ENCODE measurements around the gene GRHL1. TPM values are rescaled to one million over a fixed set of nuclear protein-coding genes. Genes with fewer than 3 reads are reported as not detected.
A peak's percentile ranks its signal among the peaks of the same experiment; 100 is the strongest.

Gene GRHL1
- total RNA-seq, 1 experiment from 2014 or later, result 2.7 TPM

- DNase-seq (ENCODE audit: low spot score) (peak; percentile 95), ATAC-seq (peak; percentile 63)
- Mint-ChIP-seq H3K4me1 (peaks cover 10% of the 10 kb centered on the region), H3K27me3 (ENCODE audit: low read depth) (peaks cover 38% of the 10 kb centered on the region), H3K4me3 (peak overlapping the region; percentile 49), H3K9me3 (no peaks in the 10 kb centered on the region), H3K36me3 (peaks cover 17% of the 10 kb centered on the region), H3K27ac (no peak overlapping the region)
- POLR2A ChIA-PET, result interaction anchor here (1.1 kb wide), 2 partner anchors 13 to 413 kb away, joined by 3 to 5 read pairs; partner anchors contain the start of gene YWHAQ
- CTCF ChIA-PET, result interaction anchor here (0.8 to 2.2 kb wide), 5 partner anchors 35 to 365 kb away, joined by 3 to 16 read pairs (median 6); no protein-coding TSS in a partner anchor
- no peak for TF ChIP-seq JAZF1 (CRISPR knock-in tag; IDR thresholded peaks at IDR 0.05)
- TF ChIP-seq IRF1 (CRISPR knock-in tag; IDR thresholded peaks at IDR 0.05), result no peak; the same call in 1 of the 2 replicates
- peak; percentile 14; the same call in 1 of the 2 replicates for TF ChIP-seq PRDM15 (CRISPR knock-in tag; IDR thresholded peaks at IDR 0.05)
- TF ChIP-seq ZNF671 (CRISPR knock-in tag; IDR thresholded peaks at IDR 0.05), result no peak
- peak; percentile 94 for TF ChIP-seq E2F4 (CRISPR knock-in tag; IDR thresholded peaks at IDR 0.05; ENCODE audit: borderline replicate concordance, low read depth)
- TF ChIP-seq E2F5 (CRISPR knock-in tag; IDR thresholded peaks at IDR 0.05), result peak; percentile 98
- peak; percentile 55; the same call in 1 of the 2 replicates for TF ChIP-seq ZBTB43 (CRISPR knock-in tag; IDR thresholded peaks at IDR 0.05)
- TF ChIP-seq AFF4 (CRISPR knock-in tag; IDR thresholded peaks at IDR 0.05; ENCODE audit: borderline replicate concordance), result no peak
- 0 out of 2 replicates have a peak, but pooled peaks have one; percentile 13 for TF ChIP-seq HMGXB4 (CRISPR knock-in tag; IDR thresholded peaks at IDR 0.05)
- TF ChIP-seq GRHL2 (CRISPR knock-in tag; IDR thresholded peaks at IDR 0.05; ENCODE audit: insufficient replicate concordance, severe bottlenecking), result no peak
- no peak for TF ChIP-seq ZNF512 (CRISPR knock-in tag; IDR thresholded peaks at IDR 0.05; ENCODE audit: borderline replicate concordance)
- TF ChIP-seq GTF2I (CRISPR knock-in tag; conservative IDR thresholded peaks at IDR 0.05), result no peak
- no peak for TF ChIP-seq ELF4 (CRISPR knock-in tag; IDR thresholded peaks at IDR 0.05; ENCODE audit: low read depth)
- 0 out of 2 replicates have a peak, but pooled peaks have one; percentile 49 for TF ChIP-seq CREM (CRISPR knock-in tag; IDR thresholded peaks at IDR 0.05)
These were observed 92.6 kb downstream of the GRHL1 start for GRCh38 chr2:10043906-10044601.
